Endothelial cell (in vitro differentiated cells): ENCODE data around the gene DNPH1. TPM values are rescaled to one million over a fixed set of nuclear protein-coding genes. Genes with fewer than 3 reads are reported as not detected.

Experiments used
- DNase-seq: peaks from one replicate; pipeline ENCODE4 v3.0.0; 2021; ENCODE audit warnings: low spot score
- H3K27ac Mint-ChIP-seq: one replicate; pipeline ENCODE4 v1.8.0; 2021; ENCODE audit warnings: mixed read lengths, inconsistent platforms; ENCODE audit not compliant: unreplicated experiment
- H3K27me3 Mint-ChIP-seq: one replicate; pipeline ENCODE4 v1.8.0; 2021; ENCODE audit warnings: mild to moderate bottlenecking, moderate library complexity, mixed read lengths, inconsistent platforms; ENCODE audit not compliant: unreplicated experiment
- H3K36me3 Mint-ChIP-seq: one replicate; pipeline ENCODE4 v1.8.0; 2021; ENCODE audit warnings: mild to moderate bottlenecking, low read depth, mixed read lengths, inconsistent platforms; ENCODE audit not compliant: unreplicated experiment
- H3K4me1 Mint-ChIP-seq: one replicate; pipeline ENCODE4 v1.8.0; 2021; ENCODE audit warnings: mild to moderate bottlenecking, mixed read lengths, inconsistent platforms; ENCODE audit not compliant: unreplicated experiment
- H3K4me3 Mint-ChIP-seq: one replicate; pipeline ENCODE4 v1.8.0; 2021; ENCODE audit warnings: mild to moderate bottlenecking, mixed read lengths, inconsistent platforms; ENCODE audit not compliant: unreplicated experiment
- H3K9me3 Mint-ChIP-seq: one replicate; pipeline ENCODE4 v1.8.0; 2021; ENCODE audit warnings: mixed read lengths, inconsistent platforms; ENCODE audit not compliant: unreplicated experiment
- total RNA-seq: library from RNA; stranded (reverse); fragmentation: NEBNext Ultra II Directional; extraction: Animal tissue kit (Norgen Biotek cat#: 25700); gene quantifications from one replicate; pipeline ENCODE4 v1.2.1, GENCODE V29; 2021; ENCODE audit not compliant: unreplicated experiment
- TF ChIP-seq, protein P1 (sequence below): fragments of 200-600 bp; sonication (generic); IDR thresholded peaks from one replicate; pipeline ENCODE4 v1.5.0; 2021; ENCODE audit warnings: antibody characterized with exemption; ENCODE audit not compliant: unreplicated experiment

The DNPH1 gene
- total RNA-seq, 1 donor from 2014 or later: 4.5 TPM

- Mint-ChIP-seq H3K27me3 (peaks cover 4% of the 10 kb centered on the region), H3K4me1 (peaks cover 8% of the 10 kb centered on the region), H3K4me3 (no peak overlapping the region), H3K36me3 (peaks cover 36% of the 10 kb centered on the region), H3K9me3 (no peaks in the 10 kb centered on the region), H3K27ac (no peak overlapping the region)
- TF ChIP-seq, protein P1, sequence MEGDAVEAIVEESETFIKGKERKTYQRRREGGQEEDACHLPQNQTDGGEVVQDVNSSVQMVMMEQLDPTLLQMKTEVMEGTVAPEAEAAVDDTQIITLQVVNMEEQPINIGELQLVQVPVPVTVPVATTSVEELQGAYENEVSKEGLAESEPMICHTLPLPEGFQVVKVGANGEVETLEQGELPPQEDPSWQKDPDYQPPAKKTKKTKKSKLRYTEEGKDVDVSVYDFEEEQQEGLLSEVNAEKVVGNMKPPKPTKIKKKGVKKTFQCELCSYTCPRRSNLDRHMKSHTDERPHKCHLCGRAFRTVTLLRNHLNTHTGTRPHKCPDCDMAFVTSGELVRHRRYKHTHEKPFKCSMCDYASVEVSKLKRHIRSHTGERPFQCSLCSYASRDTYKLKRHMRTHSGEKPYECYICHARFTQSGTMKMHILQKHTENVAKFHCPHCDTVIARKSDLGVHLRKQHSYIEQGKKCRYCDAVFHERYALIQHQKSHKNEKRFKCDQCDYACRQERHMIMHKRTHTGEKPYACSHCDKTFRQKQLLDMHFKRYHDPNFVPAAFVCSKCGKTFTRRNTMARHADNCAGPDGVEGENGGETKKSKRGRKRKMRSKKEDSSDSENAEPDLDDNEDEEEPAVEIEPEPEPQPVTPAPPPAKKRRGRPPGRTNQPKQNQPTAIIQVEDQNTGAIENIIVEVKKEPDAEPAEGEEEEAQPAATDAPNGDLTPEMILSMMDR: no peak
- DNase-seq: no peak
Observed at GRCh38 chr6:43220439-43220951, 8.8 kb downstream of the DNPH1 start.

DNA sequence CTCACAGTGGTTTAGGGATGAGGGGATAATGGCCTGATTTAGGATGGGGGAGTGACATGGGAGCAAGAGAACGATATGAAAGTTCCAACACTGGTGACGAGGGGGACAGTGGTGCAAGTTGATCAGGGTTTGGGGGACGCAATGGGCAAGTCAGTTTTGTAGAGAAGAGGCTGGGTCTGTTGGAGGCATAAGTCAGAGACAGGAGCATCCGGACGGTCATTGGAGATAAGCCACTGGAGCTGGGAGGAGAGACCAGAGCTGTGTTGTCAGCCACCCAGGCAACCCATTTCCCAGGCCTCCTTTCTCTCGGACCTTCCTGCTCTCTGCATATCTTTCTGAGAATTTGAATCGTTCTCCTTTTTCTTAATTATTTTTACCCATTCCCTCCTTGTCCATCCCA is 9.5 kb downstream of the DNPH1 start:
- H3K36me3 Mint-ChIP-seq: peaks cover 39% of the 10 kb centered on the region
- TF ChIP-seq, protein P1: no peak
- H3K4me3 Mint-ChIP-seq: no peak overlapping the region
- H3K9me3 Mint-ChIP-seq: no peaks in the 10 kb centered on the region
- H3K27me3 Mint-ChIP-seq: no peaks in the 10 kb centered on the region
- H3K27ac Mint-ChIP-seq: no peak overlapping the region
- H3K4me1 Mint-ChIP-seq: peaks cover 8% of the 10 kb centered on the region
- DNase-seq: no peak

- Mint-ChIP-seq H3K4me3 (no peak overlapping the region), H3K36me3 (peaks cover 39% of the 10 kb centered on the region), H3K9me3 (no peaks in the 10 kb centered on the region), H3K27ac (no peak overlapping the region), H3K4me1 (peaks cover 2% of the 10 kb centered on the region), H3K27me3 (no peaks in the 10 kb centered on the region)
- TF ChIP-seq, protein P1: no peak
- DNase-seq: no peak
Observed at GRCh38 chr6:43219119-43219518, 10.2 kb downstream of the DNPH1 start.

DNA sequence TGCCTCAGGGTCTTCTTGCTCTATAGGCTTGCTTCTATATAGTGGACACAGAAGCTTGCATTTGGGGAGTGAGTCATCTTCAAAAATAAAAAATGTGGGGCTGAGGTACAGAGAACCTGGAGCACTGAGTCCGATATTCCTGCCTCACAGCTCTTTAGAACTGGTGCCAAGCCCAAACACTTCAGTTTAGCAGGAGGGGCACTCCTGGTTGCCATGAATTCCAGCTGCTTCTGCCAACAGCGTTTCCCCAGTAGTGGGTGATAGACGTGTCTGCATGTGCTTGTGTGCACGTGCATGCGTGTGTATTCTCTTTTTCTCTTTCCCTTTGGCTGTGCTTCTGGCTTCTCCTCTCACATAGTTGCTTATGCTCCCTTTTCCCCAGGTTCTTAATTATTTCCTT is 11.9 kb downstream of the DNPH1 start:
- no peaks in the 10 kb centered on the region for H3K9me3 Mint-ChIP-seq
- no peaks in the 10 kb centered on the region for H3K27me3 Mint-ChIP-seq
- TF ChIP-seq, protein P1: no peak
- DNase-seq: no peak
- peaks cover 44% of the 10 kb centered on the region for H3K36me3 Mint-ChIP-seq
- H3K4me1 Mint-ChIP-seq: no peaks in the 10 kb centered on the region
- H3K27ac Mint-ChIP-seq: no peak overlapping the region
- H3K4me3 Mint-ChIP-seq: no peak overlapping the region

- DNase-seq: no peak
- H3K4me3 Mint-ChIP-seq: peak overlapping the region; percentile 18
- TF ChIP-seq, protein P1: no peak
- H3K9me3 Mint-ChIP-seq: no peaks in the 10 kb centered on the region
- H3K4me1 Mint-ChIP-seq: no peaks in the 10 kb centered on the region
- H3K36me3 Mint-ChIP-seq: peaks cover 39% of the 10 kb centered on the region
- no peaks in the 10 kb centered on the region for H3K27me3 Mint-ChIP-seq
- H3K27ac Mint-ChIP-seq: no peak overlapping the region
Observed at GRCh38 chr6:43216200-43216599, 13.1 kb downstream of the DNPH1 start.
